Measurements from ENCODE around the gene MED27.

MED27 gene

DNA sequence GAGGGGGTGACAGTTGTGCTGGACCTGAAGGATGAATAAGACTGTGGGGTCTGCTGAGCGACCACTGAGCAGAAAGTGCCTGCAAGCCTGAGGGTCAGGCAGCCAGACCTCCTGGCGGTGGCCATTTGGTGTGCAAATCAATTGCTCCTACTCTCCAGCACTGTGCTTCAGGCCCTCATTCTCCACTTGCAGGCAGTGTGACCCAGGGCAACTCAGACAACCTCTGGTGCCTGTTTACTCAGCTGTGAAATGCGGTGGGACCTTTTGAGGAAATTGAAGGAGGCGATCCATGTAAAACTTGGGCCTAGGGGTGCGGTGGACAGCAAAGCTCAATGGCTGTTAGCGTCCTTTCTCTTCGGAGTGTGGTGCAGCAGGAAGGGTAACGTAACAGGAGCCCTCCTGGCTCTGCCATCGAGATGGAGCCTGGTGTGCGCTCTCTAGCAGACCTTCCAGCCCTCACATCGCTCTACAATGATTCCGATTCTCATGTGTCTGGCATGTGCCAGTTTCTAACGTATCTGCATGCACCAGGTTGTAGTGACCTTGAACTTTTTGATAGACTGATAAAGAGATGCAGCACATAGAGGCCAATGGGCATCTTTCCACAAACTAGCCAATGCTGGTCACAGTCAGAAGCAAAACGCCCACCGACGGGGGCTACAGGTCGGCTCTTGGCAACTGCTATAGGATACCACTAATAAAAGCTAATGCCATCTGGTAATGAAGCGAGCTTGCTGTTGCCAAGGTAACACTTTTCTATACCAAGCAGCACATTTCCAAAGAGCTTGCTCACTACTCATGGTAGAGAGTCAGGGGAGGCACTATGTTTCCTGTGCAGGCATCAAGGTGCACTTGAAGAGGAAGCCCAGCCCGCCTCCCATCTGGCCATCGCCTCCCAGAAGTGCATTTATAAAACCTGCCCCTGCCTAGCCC is 180.1 kb downstream of the MED27 start:
- Histone ChIP-seq H3K27me3 (ENCODE audit: insufficient read depth, poor library complexity, severe bottlenecking) (no peaks in the 10 kb centered on the region), H3K27ac (replicated peaks) (no peak overlapping the region), H3K4me3 (replicated peaks; ENCODE audit: insufficient read depth, low read length) (no peak overlapping the region)
- TF ChIP-seq GABPA (IDR thresholded peaks at IDR 0.05; ENCODE audit: low read depth) (no peak), POLR2AphosphoS5 (IDR thresholded peaks at IDR 0.05; ENCODE audit: low read depth) (no peak), SPI1 (IDR thresholded peaks at IDR 0.05; ENCODE audit: borderline replicate concordance, low read depth) (no peak)
- TF ChIP-seq, protein P1, sequence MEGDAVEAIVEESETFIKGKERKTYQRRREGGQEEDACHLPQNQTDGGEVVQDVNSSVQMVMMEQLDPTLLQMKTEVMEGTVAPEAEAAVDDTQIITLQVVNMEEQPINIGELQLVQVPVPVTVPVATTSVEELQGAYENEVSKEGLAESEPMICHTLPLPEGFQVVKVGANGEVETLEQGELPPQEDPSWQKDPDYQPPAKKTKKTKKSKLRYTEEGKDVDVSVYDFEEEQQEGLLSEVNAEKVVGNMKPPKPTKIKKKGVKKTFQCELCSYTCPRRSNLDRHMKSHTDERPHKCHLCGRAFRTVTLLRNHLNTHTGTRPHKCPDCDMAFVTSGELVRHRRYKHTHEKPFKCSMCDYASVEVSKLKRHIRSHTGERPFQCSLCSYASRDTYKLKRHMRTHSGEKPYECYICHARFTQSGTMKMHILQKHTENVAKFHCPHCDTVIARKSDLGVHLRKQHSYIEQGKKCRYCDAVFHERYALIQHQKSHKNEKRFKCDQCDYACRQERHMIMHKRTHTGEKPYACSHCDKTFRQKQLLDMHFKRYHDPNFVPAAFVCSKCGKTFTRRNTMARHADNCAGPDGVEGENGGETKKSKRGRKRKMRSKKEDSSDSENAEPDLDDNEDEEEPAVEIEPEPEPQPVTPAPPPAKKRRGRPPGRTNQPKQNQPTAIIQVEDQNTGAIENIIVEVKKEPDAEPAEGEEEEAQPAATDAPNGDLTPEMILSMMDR (IDR thresholded peaks at IDR 0.05; ENCODE audit: insufficient read depth, low read length): no peak
- TF ChIP-seq, protein P2, sequence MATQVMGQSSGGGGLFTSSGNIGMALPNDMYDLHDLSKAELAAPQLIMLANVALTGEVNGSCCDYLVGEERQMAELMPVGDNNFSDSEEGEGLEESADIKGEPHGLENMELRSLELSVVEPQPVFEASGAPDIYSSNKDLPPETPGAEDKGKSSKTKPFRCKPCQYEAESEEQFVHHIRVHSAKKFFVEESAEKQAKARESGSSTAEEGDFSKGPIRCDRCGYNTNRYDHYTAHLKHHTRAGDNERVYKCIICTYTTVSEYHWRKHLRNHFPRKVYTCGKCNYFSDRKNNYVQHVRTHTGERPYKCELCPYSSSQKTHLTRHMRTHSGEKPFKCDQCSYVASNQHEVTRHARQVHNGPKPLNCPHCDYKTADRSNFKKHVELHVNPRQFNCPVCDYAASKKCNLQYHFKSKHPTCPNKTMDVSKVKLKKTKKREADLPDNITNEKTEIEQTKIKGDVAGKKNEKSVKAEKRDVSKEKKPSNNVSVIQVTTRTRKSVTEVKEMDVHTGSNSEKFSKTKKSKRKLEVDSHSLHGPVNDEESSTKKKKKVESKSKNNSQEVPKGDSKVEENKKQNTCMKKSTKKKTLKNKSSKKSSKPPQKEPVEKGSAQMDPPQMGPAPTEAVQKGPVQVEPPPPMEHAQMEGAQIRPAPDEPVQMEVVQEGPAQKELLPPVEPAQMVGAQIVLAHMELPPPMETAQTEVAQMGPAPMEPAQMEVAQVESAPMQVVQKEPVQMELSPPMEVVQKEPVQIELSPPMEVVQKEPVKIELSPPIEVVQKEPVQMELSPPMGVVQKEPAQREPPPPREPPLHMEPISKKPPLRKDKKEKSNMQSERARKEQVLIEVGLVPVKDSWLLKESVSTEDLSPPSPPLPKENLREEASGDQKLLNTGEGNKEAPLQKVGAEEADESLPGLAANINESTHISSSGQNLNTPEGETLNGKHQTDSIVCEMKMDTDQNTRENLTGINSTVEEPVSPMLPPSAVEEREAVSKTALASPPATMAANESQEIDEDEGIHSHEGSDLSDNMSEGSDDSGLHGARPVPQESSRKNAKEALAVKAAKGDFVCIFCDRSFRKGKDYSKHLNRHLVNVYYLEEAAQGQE (IDR thresholded peaks at IDR 0.05; ENCODE audit: insufficient replicate concordance, low read depth): no peak
- no peak for DNase-seq (ENCODE audit: low read depth in 1 of 2, low spot score in 1 of 2)

DNA sequence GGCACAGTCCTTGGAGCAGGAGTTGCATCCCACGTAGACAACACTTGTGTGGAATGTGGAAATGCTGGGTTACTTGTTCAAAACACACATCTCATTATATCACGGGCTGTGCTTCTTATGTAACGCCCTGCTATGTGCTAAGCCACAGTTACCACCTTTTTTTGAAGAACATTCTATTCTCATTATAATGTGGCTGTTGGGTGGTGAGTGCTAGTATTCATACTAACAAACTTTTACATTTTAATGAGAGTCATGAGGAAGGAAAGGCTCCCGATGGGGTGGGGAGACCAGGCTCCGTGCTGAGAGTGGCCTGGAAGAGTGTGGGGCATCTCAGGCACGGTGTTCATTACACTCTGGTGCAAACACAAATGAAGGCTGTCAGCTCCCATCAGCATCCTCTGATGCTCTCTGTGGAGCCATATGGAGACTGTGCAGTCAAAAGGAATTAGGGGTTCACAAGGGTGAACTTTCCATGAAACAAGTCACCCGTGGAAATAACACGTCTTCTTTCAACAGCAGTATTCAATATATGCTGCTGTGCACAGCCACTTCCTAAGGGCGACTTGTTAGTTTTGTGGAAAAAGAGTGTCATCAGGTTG is 186.7 kb downstream of the MED27 start:
- no peaks in the 10 kb centered on the region for H3K27me3 ChIP-seq (ENCODE audit: insufficient read depth, poor library complexity, severe bottlenecking)
- H3K4me3 ChIP-seq (replicated peaks; ENCODE audit: insufficient read depth, low read length): no peak overlapping the region
- DNase-seq (ENCODE audit: low read depth in 1 of 2, low spot score in 1 of 2): no peak
- no peak overlapping the region for H3K27ac ChIP-seq (replicated peaks)
- TF ChIP-seq GABPA (IDR thresholded peaks at IDR 0.05; ENCODE audit: low read depth) (no peak), SPI1 (IDR thresholded peaks at IDR 0.05; ENCODE audit: borderline replicate concordance, low read depth) (no peak), POLR2AphosphoS5 (IDR thresholded peaks at IDR 0.05; ENCODE audit: low read depth) (no peak)
- TF ChIP-seq, protein P1 (IDR thresholded peaks at IDR 0.05; ENCODE audit: insufficient read depth, low read length): no peak
- TF ChIP-seq, protein P2 (IDR thresholded peaks at IDR 0.05; ENCODE audit: insufficient replicate concordance, low read depth): no peak

DNA sequence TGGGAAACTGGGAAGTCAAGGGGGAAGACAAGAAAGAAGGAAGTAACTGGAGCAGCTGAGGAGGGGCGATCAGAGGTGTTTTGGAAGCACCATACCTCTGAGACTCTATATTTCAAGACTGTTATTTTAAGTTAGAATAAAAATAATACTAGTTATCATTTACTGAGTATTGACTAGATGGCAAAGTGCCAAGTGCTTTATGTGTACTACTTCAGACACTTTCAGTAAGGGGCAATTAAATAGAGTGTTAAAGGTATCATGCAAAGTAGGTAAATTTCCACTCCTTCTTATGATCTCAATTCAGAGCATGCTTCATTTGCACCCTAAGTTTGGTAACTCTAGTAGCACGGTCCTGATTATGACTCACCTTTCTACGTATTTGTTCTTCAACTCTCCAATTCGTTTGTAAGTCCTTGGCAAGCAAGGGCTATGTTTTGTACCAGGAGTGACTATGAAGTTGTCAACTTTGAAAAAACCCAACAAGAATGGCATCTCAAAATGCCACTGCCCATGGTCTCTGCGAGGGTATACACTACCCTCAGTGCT is 187.4 kb downstream of the MED27 start:
- no peak overlapping the region for H3K27ac ChIP-seq (replicated peaks)
- no peak overlapping the region for H3K4me3 ChIP-seq (replicated peaks; ENCODE audit: insufficient read depth, low read length)
- DNase-seq (ENCODE audit: low read depth in 1 of 2, low spot score in 1 of 2): no peak
- no peaks in the 10 kb centered on the region for H3K27me3 ChIP-seq (ENCODE audit: insufficient read depth, poor library complexity, severe bottlenecking)
- TF ChIP-seq, protein P1 (IDR thresholded peaks at IDR 0.05; ENCODE audit: insufficient read depth, low read length): no peak
- TF ChIP-seq, protein P2 (IDR thresholded peaks at IDR 0.05; ENCODE audit: insufficient replicate concordance, low read depth): no peak
- TF ChIP-seq SPI1 (IDR thresholded peaks at IDR 0.05; ENCODE audit: borderline replicate concordance, low read depth) (no peak), POLR2AphosphoS5 (IDR thresholded peaks at IDR 0.05; ENCODE audit: low read depth) (no peak), GABPA (IDR thresholded peaks at IDR 0.05; ENCODE audit: low read depth) (no peak)

Data from HL-60 (cell line).